Mucosa of descending colon (tissue), 3 donors: Measurements from ENCODE around the gene SACM1L. TPM values are rescaled to one million over a fixed set of nuclear protein-coding genes. Genes with fewer than 3 reads are reported as not detected.

Source experiments
- ATAC-seq: fragments of 200-7000 bp; cut with Tn5 transposase; one replicate; pipeline ENCODE4 v1.9.1; 2020; ENCODE audit warnings: mild to moderate bottlenecking, moderate library complexity
- DNase-seq, 3 donors: peaks; one replicate each; pipeline ENCODE4 v3.0.0-alpha.2; 2020
- H3K36me3 ChIP-seq: fragments of 200-600 bp; one replicate; pipeline ENCODE4 v1.8.0; 2021; ENCODE audit warnings: low read depth, mild to moderate bottlenecking
- H3K4me1 ChIP-seq: fragments of 200-600 bp; one replicate; pipeline ENCODE4 v1.8.0; 2021; ENCODE audit warnings: low read depth, mild to moderate bottlenecking
- H3K4me3 ChIP-seq: fragments of 200-600 bp; one replicate; pipeline ENCODE4 v1.8.0; 2021; ENCODE audit warnings: mild to moderate bottlenecking
- H3K9me3 ChIP-seq: fragments of 200-600 bp; one replicate; pipeline ENCODE4 v1.8.0; 2021; ENCODE audit warnings: mild to moderate bottlenecking
- intact Hi-C, 2 donors: fragments of 100-400 bp; cut with DNase I in 1 of 2; cut with micrococcal nuclease in 1 of 2; formaldehyde crosslinking; loops; one replicate each; pipeline versions ENCODE4 v1.11.0 to v1.11.1; 2022; cut with DNase I, micrococcal nuclease
- total RNA-seq, 3 donors: library from RNA; stranded (reverse); fragmentation: NEBNext Ultra II Directional in 2 of 3; extraction: Animal tissue kit (Norgen Biotek cat#: 25700) in 2 of 3; gene quantifications; one replicate each; pipeline versions ENCODE4 v1.2.1 to v1.2.4, GENCODE V29; 2021 to 2023
- TF ChIP-seq, protein P1 (sequence below): fragments of 200-600 bp; IDR thresholded peaks from one replicate; pipeline ENCODE4 v1.8.0; 2022; ENCODE audit warnings: antibody characterized with exemption, mild to moderate bottlenecking
- donor health status: DM: no; HTN: no; CAD: no; lungs with moderate emphysema.
- donor health status: DM: no; HTN: no; CAD: no.
- donor health status: DM: no; HTN: yes; CAD: no.

SACM1L gene
- total RNA-seq, 3 donors from 2014 or later, result 54.1 to 62.6 (median 57.2) TPM

DNA sequence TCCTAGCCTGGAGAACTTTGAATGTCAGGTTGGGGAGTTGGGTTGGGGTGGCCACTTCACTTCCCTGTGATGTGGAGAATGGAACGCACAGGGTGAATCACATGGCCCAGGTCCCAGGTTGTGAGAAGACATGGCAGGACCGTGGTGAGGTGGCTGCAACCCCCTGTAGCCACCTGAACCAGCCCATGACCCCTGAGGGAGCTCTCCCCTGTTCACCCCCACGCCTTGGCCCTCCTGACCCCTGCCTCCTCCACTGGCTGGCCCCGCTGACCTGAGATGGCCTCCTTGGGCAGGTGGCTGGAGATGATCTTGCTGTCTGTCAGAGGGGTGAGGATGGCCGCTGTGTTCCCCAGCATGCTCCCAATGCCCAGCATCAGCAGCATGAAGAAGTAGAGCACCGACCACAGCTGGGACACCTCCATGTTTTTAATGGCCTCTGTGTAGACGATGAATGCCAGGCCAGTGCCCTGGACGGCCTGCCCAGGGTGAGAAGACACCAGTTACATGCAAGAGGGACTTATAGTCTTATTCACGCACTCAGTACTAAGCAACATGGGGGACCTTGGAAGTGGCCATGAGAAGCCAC is 76.2 kb downstream of the SACM1L start:
- no peak for ATAC-seq
- TF ChIP-seq, protein P1, sequence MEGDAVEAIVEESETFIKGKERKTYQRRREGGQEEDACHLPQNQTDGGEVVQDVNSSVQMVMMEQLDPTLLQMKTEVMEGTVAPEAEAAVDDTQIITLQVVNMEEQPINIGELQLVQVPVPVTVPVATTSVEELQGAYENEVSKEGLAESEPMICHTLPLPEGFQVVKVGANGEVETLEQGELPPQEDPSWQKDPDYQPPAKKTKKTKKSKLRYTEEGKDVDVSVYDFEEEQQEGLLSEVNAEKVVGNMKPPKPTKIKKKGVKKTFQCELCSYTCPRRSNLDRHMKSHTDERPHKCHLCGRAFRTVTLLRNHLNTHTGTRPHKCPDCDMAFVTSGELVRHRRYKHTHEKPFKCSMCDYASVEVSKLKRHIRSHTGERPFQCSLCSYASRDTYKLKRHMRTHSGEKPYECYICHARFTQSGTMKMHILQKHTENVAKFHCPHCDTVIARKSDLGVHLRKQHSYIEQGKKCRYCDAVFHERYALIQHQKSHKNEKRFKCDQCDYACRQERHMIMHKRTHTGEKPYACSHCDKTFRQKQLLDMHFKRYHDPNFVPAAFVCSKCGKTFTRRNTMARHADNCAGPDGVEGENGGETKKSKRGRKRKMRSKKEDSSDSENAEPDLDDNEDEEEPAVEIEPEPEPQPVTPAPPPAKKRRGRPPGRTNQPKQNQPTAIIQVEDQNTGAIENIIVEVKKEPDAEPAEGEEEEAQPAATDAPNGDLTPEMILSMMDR, result no peak
- H3K36me3 ChIP-seq, result no peaks in the 10 kb centered on the region
- intact Hi-C loops, result loop anchor here in 1 of 2 donors (10.0 kb wide), 2 partner anchors 149 to 319 kb away; no protein-coding TSS in a partner anchor
- H3K4me1 ChIP-seq, result no peaks in the 10 kb centered on the region
- DNase-seq, result no peak
- no peak overlapping the region for H3K4me3 ChIP-seq
- no peaks in the 10 kb centered on the region for H3K9me3 ChIP-seq

DNA sequence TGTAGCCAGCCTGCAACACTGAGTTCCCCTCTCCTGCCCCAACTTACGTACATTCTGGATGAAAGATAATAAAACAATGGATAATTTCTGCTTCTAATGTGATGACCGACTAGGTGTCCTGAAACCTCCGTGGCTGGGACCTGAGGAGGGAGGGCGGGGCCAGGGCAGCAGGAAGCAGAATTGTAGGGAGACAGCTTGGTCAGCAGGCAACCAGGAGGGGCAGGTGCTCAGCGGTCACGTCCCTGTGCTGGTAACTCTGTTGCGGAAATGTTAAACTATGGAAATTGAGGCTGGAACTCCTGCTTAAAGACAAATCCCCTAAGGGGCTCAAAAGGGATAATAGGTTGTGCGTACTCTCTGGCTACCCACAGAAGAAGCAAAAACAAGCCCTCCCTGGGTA is 76.8 kb downstream of the SACM1L start:
- Histone ChIP-seq H3K9me3 (no peaks in the 10 kb centered on the region), H3K4me1 (no peaks in the 10 kb centered on the region), H3K4me3 (no peak overlapping the region), H3K36me3 (no peaks in the 10 kb centered on the region)
- intact Hi-C loops, result loop anchor here in 1 of 2 donors (10.0 kb wide), 2 partner anchors 149 to 319 kb away; no protein-coding TSS in a partner anchor
- DNase-seq (no peak), ATAC-seq (no peak)
- TF ChIP-seq, protein P1, result no peak

GRCh38 chr3:45771166-45771775 is 82.1 kb downstream of the SACM1L start:
- Histone ChIP-seq H3K36me3 (no peaks in the 10 kb centered on the region), H3K4me1 (peaks cover 5% of the 10 kb centered on the region), H3K4me3 (no peak overlapping the region), H3K9me3 (no peaks in the 10 kb centered on the region)
- TF ChIP-seq, protein P1, result no peak
- no peak for DNase-seq
- intact Hi-C loops, result no loop called here
- ATAC-seq, result no peak

- Histone ChIP-seq H3K4me1 (peaks cover 5% of the 10 kb centered on the region), H3K9me3 (no peaks in the 10 kb centered on the region), H3K36me3 (no peaks in the 10 kb centered on the region), H3K4me3 (no peak overlapping the region)
- DNase-seq, result no peak
- ATAC-seq, result no peak
- intact Hi-C loops, result no loop called here
- TF ChIP-seq, protein P1, result no peak
Measured at GRCh38 chr3:45771831-45772230, 82.6 kb downstream of the SACM1L start.

DNA sequence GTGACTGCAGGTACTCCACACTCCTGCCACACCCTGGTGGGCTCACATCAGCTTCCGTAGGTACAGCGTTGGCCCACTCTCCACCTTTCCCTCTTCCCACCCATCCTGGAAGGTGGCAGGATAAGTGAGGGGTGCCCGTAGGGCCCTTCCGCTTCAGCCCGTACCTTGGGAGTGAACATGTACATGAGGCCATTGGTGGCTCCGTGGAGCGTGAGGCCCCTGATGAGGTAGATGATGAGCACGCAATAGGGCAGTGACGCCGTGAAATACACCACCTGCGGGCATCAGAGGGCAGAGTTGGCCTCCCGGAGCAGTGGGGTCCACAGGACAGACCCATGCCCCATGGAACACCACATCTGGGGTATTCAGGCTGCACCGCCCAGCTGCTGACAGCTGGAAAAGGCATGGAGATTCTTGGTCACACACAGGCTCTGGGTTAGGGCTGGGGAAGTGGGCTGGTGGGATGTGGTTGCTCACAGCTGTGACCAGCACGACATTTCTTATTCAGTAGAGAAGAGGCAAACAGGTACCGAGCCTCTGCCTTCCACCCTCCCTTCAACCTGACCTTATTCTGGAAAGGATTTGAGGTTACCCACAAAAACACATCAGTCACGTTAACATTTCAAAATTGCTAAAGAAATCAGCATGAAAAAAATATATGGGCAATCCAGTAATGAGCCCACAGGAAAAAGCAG is 83.3 kb downstream of the SACM1L start:
- ATAC-seq (no peak), DNase-seq (no peak)
- Histone ChIP-seq H3K4me1 (peaks cover 5% of the 10 kb centered on the region), H3K36me3 (no peaks in the 10 kb centered on the region), H3K4me3 (no peak overlapping the region), H3K9me3 (no peaks in the 10 kb centered on the region)
- TF ChIP-seq, protein P1, result no peak
- intact Hi-C loops, result no loop called here
